Loucy (cell line): ENCODE measurements around the gene DAG1.

Experiments used
- H2AFZ ChIP-seq: fragments of 200-600 bp; sonication (generic); 2 replicates; pipeline ENCODE4 v1.6.0; 2016; ENCODE audit warnings: antibody characterized with exemption, mild to moderate bottlenecking, low read length, moderate library complexity
- H3F3A ChIP-seq: fragments of 200-600 bp; 2 replicates; pipeline ENCODE4 v1.6.0; 2016; ENCODE audit warnings: antibody characterized with exemption, low read depth, mild to moderate bottlenecking
- H3K27me3 ChIP-seq: fragments of 200-600 bp; sonication (generic); 2 replicates; pipeline ENCODE4 v1.6.1; 2014; ENCODE audit warnings: low read length, mild to moderate bottlenecking; ENCODE audit not compliant: insufficient read depth, poor library complexity, severe bottlenecking
- H3K36me3 ChIP-seq: fragments of 200-600 bp; sonication (generic); 2 replicates; pipeline ENCODE4 v1.6.1; 2016; ENCODE audit warnings: low read length; ENCODE audit not compliant: insufficient read depth
- H3K4me1 ChIP-seq: fragments of 200-600 bp; sonication (generic); 2 replicates; pipeline ENCODE4 v1.5.1; 2014; ENCODE audit warnings: low read length, mild to moderate bottlenecking; ENCODE audit not compliant: insufficient read depth, poor library complexity, severe bottlenecking
- H3K4me2 ChIP-seq: fragments of 200-600 bp; sonication (generic); 2 replicates; pipeline ENCODE4 v1.6.0; 2014; ENCODE audit warnings: antibody characterized with exemption, low read length, low read depth, mild to moderate bottlenecking; ENCODE audit not compliant: poor library complexity, severe bottlenecking
- H3K4me3 ChIP-seq: fragments of 200-600 bp; sonication (generic); 2 replicates; pipeline ENCODE4 v1.5.1; 2014; ENCODE audit warnings: low read length, mild to moderate bottlenecking, mixed read lengths; ENCODE audit not compliant: poor library complexity, severe bottlenecking
- H3K79me2 ChIP-seq: fragments of 200-600 bp; sonication (generic); 2 replicates; pipeline ENCODE4 v1.6.1; 2014; ENCODE audit warnings: low read length; ENCODE audit not compliant: insufficient read depth
- H3K9ac ChIP-seq: fragments of 200-600 bp; sonication (generic); 2 replicates; pipeline ENCODE4 v1.6.0; 2014; ENCODE audit warnings: mild to moderate bottlenecking, low read depth, low read length, moderate library complexity; ENCODE audit not compliant: poor library complexity, severe bottlenecking
- H3K9me2 ChIP-seq: fragments of 200-600 bp; sonication (generic); replicated peaks from 2 replicates; pipeline ENCODE4 v1.6.1; 2016; ENCODE audit warnings: low read depth, low read length, mixed read lengths
- H3K9me3 ChIP-seq: fragments of 200-600 bp; sonication (generic); 2 replicates; pipeline ENCODE4 v1.6.1; 2014; ENCODE audit warnings: mild to moderate bottlenecking, antibody characterized with exemption, low read length, low read depth; ENCODE audit not compliant: insufficient read depth
- H4K20me1 ChIP-seq: fragments of 200-600 bp; sonication (generic); 2 replicates; pipeline ENCODE4 v1.6.0; 2014; ENCODE audit warnings: antibody characterized with exemption, low read length, mild to moderate bottlenecking; ENCODE audit not compliant: insufficient read depth, poor library complexity, severe bottlenecking
- CTCF ChIP-seq: fragments of 200-600 bp; sonication (generic); conservative IDR thresholded peaks from 2 replicates; pipeline ENCODE4 v1.5.1; 2014; ENCODE audit warnings: mild to moderate bottlenecking, antibody characterized with exemption, low read length
- EZH2phosphoT487 ChIP-seq: fragments of 200-600 bp; IDR thresholded peaks from 2 replicates; pipeline ENCODE4 v1.6.1; 2018; ENCODE audit warnings: antibody characterized with exemption, mild to moderate bottlenecking, moderate library complexity, borderline replicate concordance

Gene DAG1

DNA sequence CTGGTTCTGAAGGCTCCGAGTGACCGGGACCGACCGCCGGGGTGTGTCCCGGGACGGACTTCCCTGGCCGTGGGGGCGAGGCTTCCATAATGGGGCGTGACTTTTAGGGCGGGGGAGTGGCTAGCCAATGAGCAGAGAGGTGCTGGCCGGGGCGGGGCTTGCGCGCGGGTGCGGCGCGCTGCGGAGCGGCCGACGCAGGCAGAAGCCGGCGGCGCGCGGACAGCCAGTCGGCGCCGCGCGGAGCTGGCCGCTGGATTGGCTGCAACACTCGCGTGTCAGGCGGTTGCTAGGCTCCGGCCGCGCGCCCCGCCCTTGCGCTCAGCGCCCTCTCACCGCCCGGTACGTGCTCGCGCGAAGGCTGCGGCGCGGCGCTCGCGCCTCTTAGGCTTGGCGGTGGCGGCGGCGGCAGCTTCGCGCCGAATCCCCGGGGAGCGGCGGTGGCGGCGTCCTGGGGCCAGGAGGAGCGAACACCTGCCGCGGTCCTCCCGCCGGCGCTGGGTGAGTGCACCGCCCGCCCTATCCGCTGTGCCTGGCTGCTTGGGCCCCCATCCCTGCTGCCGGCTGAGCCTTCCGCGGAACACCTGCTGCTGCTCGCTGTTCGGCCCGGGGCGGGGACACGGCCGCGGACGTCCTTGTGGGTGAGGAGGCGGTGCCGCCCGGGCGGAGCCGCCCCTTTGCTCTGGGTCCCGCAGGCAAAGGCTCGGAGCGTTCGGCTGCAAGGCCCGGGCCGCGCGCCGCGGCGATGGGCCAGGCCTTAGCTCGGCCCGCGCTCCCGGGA is at the start of gene DAG1:
Gene DAG1 (plus strand): TSS at position 332 of the 778 bp plus-strand sequence. CDS start 40,268 bp downstream, outside the sequence.
- Histone ChIP-seq H3K9ac (peak within 1 kb of the TSS; percentile 73), H4K20me1 (peaks cover 26% of the 10 kb centered on the region), H3K9me2 (no peaks in the 10 kb centered on the region), H3K79me2 (peaks cover 16% of the 10 kb centered on the region; the same call in 1 of the 2 replicates), H3K36me3 (no peaks in the 10 kb centered on the region), H2AFZ (peak within 1 kb of the TSS; percentile 91), H3F3A (no peaks in the 10 kb centered on the region), H3K27me3 (no peaks in the 10 kb centered on the region), H3K4me1 (peaks cover 24% of the 10 kb centered on the region), H3K4me2 (peak within 1 kb of the TSS; percentile 83), H3K4me3 (peak within 1 kb of the TSS; percentile 75), H3K9me3 (no peaks in the 10 kb centered on the region)
- TF ChIP-seq EZH2phosphoT487 = no peak
- no peak for TF ChIP-seq CTCF

DNA sequence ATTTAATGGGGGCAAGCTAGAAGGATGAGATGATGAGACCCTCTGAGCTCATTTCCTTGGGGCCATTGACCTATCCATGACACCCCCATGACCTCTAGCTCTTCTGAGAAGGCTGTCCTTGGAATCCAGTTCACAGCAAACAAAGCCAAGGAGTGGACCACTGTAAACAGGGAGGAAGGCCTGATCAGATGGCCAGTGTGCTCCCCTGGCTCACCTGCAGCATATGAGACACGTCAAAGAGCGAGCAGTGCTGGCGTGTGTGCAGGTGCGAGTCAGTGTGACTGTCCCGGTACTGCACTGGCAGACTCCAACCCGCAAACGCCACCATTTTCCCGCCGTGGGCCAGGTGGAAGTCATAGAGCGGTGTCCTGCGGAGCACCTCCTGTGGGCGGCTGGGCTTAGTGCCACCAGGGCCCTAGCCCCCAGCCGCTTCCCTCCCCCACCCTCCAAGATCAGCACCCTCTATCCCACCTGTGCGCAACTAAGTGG is 48.1 kb upstream of the DAG1 start:
- Histone ChIP-seq H3K79me2 (0 out of 2 replicates have a peak, but pooled peaks cover 7% of the 10 kb centered on the region), H4K20me1 (no peaks in the 10 kb centered on the region), H3K9me3 (no peaks in the 10 kb centered on the region), H3K9ac (no peak overlapping the region), H2AFZ (no peak overlapping the region), H3K36me3 (no peaks in the 10 kb centered on the region), H3K4me1 (peaks cover 24% of the 10 kb centered on the region), H3K4me3 (no peak overlapping the region), H3K4me2 (no peak overlapping the region), H3F3A (no peaks in the 10 kb centered on the region), H3K9me2 (no peaks in the 10 kb centered on the region), H3K27me3 (no peaks in the 10 kb centered on the region)
- TF ChIP-seq EZH2phosphoT487 (no peak), CTCF (no peak)

- Histone ChIP-seq H3K4me2 (no peak within 1 kb of the TSS), H3K79me2 (0 out of 2 replicates have a peak, but pooled peaks cover 6% of the 10 kb centered on the region), H3F3A (no peaks in the 10 kb centered on the region), H2AFZ (no peak within 1 kb of the TSS), H3K9me2 (no peaks in the 10 kb centered on the region), H3K36me3 (no peaks in the 10 kb centered on the region), H3K9ac (no peak within 1 kb of the TSS), H3K9me3 (no peaks in the 10 kb centered on the region), H3K4me1 (peaks cover 17% of the 10 kb centered on the region), H3K4me3 (no peak within 1 kb of the TSS), H4K20me1 (no peaks in the 10 kb centered on the region), H3K27me3 (no peaks in the 10 kb centered on the region)
- TF ChIP-seq CTCF = no peak
- no peak for TF ChIP-seq EZH2phosphoT487
Measured at GRCh38 chr3:49422379-49423248, 47.5 kb upstream of the DAG1 start, which contains the start of gene AMT. TSS of gene AMT (minus strand) at chr3:49422473. CDS start at chr3:49422450, 23 bp downstream.
